Inflammatory macrophage treated with lipopolysaccharide for 4 hours (primary cell): ENCODE results near the gene ASTN1.

ENCODE experiments used
- DNase-seq: peaks from one replicate; pipeline ENCODE4 v3.0.0-alpha.2; 2020

ASTN1 gene

GRCh38 chr1:177164380-177165068 lies at the start of gene ASTN1:
Gene ASTN1, minus strand, starts transcription at chr1:177164712. Its CDS starts 36 bp downstream, at chr1:177164676.
- DNase-seq: no peak

- no peak for DNase-seq
Measured at GRCh38 chr1:177211231-177211630, 46.7 kb upstream of the ASTN1 start.

GRCh38 chr1:177210071-177210470 lies 45.6 kb upstream of the ASTN1 start:
- no peak for DNase-seq

GRCh38 chr1:177209357-177209756 lies 44.8 kb upstream of the ASTN1 start:
- no peak for DNase-seq

GRCh38 chr1:177208920-177209319 lies 44.4 kb upstream of the ASTN1 start:
- no peak for DNase-seq

GRCh38 chr1:177206831-177207355 lies 42.4 kb upstream of the ASTN1 start:
- DNase-seq: no peak

- no peak for DNase-seq
Measured at GRCh38 chr1:177200290-177200689, 35.8 kb upstream of the ASTN1 start.

GRCh38 chr1:177198243-177198642 lies 33.7 kb upstream of the ASTN1 start:
- no peak for DNase-seq

GRCh38 chr1:177190308-177190970 lies 25.9 kb upstream of the ASTN1 start:
- no peak for DNase-seq

- no peak for DNase-seq
Measured at GRCh38 chr1:177186639-177187038, 22.1 kb upstream of the ASTN1 start.

- DNase-seq: no peak
Measured at GRCh38 chr1:177185209-177185608, 20.7 kb upstream of the ASTN1 start.

GRCh38 chr1:177183836-177184235 lies 19.3 kb upstream of the ASTN1 start:
- DNase-seq: no peak

- peak; percentile 10 for DNase-seq
Measured at GRCh38 chr1:177181631-177182291, 17.2 kb upstream of the ASTN1 start.

- no peak for DNase-seq
Measured at GRCh38 chr1:177181280-177181630, 16.7 kb upstream of the ASTN1 start.

- no peak for DNase-seq
Measured at GRCh38 chr1:177174921-177175634, 10.6 kb upstream of the ASTN1 start.

GRCh38 chr1:177173976-177174375 lies 9.5 kb upstream of the ASTN1 start:
- no peak for DNase-seq

- DNase-seq: no peak
Measured at GRCh38 chr1:177172866-177173265, 8.4 kb upstream of the ASTN1 start.

GRCh38 chr1:177172272-177172671 lies 7.8 kb upstream of the ASTN1 start:
- no peak for DNase-seq

- no peak for DNase-seq
Measured at GRCh38 chr1:177171536-177172123, 7.1 kb upstream of the ASTN1 start.

GRCh38 chr1:177170756-177171535 lies 6.4 kb upstream of the ASTN1 start, which contains the start of gene BRINP2:
Gene BRINP2, plus strand, starts transcription at chr1:177170958. Its CDS starts 58,919 bp downstream, at chr1:177229877.
- DNase-seq: no peak

GRCh38 chr1:177165069-177165439 lies 542 bp upstream of the ASTN1 start:
- DNase-seq: no peak

- no peak for DNase-seq
Measured at GRCh38 chr1:177163844-177164379, 600 bp downstream of the ASTN1 start.
